ENCODE results near the gene VSTM1.

- TF ChIP-seq CTCF (IDR thresholded peaks at IDR 0.05) (peak; percentile 48), EZH2 (IDR thresholded peaks at IDR 0.05) (no peak), EZH2phosphoT487 (IDR thresholded peaks at IDR 0.05) (no peak)
Measured at GRCh38 chr19:54030895-54031586, 32.7 kb downstream of the VSTM1 start.
